Peyer's patch (tissue), 4 donors: ENCODE data around the gene CRABP2.

ENCODE experiments used
- POLR2A ChIP-seq, 2 donors: fragments of 450-650 bp; IDR thresholded peaks; one replicate each; pipeline ENCODE4 v1.5.1; 2017; ENCODE audit warnings: antibody characterized with exemption in 2 of 2, mild to moderate bottlenecking in 2 of 2, moderate library complexity in 2 of 2
- TF ChIP-seq, protein P1 (sequence below), 6 experiments: fragments of 450-650 bp in 4 of 6; fragments of 200-600 bp in 2 of 6; sonication (generic) in 1 of 6; IDR thresholded peaks; one replicate each; pipeline ENCODE4 v1.5.1; 2017 to 2019; ENCODE audit warnings: antibody characterized with exemption in 6 of 6, mild to moderate bottlenecking in 3 of 6, moderate library complexity in 1 of 6

DNA sequence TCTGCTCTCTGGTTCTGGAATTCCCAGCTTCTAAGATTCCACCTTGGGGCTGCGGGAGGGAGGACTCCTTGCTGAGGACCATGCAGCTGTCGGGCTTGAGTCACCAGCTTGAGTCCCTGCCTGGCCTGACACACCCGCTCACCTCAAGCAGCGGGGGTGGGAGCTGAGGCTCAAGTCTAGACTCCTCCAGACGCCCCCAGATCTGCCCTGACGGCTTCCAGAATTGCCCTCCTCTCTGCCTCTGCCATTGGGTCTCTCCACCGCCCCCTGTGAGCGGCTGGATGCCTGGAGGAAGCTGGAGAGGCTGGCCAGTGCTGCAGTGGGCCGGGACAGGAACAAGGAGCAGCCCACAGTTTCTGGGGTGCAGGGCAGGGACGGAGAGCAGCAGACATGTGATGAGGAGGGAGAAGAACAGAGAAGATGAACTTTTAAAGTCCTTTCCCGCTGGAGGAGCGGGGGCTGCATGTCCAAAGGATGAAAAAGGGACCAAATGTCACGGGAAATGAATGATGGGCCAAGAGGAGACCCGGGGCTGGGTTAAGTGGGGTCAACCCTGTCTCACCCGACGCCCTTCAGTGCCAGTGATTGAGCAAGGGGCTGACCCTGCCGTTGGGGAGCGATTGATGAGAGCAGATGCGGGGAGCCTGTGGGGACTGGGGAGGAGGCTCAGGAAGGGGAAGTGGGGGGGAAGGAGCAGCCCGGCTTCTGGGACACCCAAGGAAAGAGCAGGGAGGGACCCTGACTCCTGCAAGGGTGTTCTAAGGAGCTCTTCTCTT is 13.5 kb downstream of the CRABP2 start:
- TF ChIP-seq POLR2A (IDR thresholded peaks at IDR 0.05) = no peak
- TF ChIP-seq, protein P1, sequence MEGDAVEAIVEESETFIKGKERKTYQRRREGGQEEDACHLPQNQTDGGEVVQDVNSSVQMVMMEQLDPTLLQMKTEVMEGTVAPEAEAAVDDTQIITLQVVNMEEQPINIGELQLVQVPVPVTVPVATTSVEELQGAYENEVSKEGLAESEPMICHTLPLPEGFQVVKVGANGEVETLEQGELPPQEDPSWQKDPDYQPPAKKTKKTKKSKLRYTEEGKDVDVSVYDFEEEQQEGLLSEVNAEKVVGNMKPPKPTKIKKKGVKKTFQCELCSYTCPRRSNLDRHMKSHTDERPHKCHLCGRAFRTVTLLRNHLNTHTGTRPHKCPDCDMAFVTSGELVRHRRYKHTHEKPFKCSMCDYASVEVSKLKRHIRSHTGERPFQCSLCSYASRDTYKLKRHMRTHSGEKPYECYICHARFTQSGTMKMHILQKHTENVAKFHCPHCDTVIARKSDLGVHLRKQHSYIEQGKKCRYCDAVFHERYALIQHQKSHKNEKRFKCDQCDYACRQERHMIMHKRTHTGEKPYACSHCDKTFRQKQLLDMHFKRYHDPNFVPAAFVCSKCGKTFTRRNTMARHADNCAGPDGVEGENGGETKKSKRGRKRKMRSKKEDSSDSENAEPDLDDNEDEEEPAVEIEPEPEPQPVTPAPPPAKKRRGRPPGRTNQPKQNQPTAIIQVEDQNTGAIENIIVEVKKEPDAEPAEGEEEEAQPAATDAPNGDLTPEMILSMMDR (IDR thresholded peaks at IDR 0.05) = no peak
